GM10847 (cell line): ENCODE results near the gene KLHL22.

Experiments used
- POLR2A ChIP-seq: IDR thresholded peaks from 2 replicates; pipeline ENCODE4 v1.6.1; 2011; ENCODE audit not compliant: insufficient read length; ENCODE audit errors: extremely low read depth

Gene KLHL22

DNA sequence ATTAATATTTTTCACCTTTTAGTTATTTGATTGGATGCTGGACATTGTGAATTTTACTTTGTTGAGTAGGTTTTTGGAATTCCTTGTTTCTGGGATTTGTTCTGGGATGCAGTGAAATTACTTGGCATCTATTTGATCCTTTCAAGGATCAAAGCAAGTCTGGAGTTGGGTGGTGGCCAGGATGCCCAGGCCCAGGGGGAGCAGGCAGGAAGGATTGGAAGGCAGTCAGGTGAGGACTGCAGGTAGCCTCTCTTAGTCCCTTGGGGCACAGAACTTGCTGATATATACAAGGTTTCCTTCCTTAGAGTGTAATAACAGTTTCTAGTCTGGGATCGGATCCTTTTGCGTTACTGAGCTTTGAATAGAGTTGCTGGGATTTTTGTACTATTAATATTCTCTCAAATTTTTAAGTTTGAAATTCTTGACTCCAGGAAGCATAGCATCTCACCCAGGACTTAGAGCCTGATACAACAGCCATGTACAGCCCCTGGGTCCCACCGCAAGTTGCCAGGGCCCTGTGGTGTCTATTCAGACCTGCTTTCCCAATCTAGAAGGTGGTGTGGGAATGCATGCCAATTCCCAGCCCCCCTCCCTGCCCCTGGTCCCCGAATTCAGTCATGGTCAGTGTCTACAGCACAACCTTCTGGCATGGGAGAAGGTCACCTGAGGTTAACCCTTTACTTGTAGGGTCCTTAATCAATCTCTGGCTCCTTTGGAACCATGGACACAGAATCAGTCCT lies 95.6 kb downstream of the KLHL22 start:
- TF ChIP-seq POLR2A: no peak

GRCh38 chr22:20398420-20398819 lies 97.2 kb downstream of the KLHL22 start:
- TF ChIP-seq POLR2A: no peak

DNA sequence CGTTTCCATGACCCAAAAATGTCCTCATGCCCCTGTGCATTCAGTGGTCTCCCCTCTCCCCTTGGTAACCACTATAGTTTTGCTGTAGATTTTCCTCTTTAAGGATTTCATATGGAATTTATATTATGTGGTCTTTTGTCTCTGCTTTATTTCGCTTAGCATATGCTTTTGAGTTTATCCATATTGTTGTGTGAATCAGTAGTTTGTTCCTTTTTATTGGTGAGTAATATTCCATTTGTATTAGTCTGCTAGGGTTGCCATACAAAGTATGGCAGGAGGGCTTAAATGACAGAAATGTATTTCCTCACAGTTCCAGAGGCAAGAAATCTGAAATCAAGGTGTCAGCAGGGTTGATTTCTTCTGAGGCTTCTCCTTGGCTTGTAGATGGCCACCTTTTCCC lies 98.1 kb downstream of the KLHL22 start:
- no peak for TF ChIP-seq POLR2A

DNA sequence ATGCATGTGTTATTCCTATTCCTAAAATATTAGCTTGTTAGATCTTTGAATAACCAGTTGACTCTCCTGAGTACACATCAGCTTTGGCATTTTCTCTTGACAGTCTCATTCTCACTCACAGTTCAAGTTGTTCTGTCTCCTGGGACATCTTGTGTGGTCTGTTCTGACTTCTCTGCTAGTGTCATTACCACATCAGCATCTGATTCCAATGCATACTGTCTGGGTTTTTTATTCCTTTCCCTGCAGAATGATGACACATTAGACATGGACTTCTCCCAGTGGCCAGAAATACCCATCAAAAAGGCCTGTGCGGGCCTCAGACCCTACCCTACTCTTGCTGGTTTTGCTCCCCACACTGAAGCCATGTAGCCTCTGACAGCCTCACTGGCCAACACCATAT lies 99.0 kb downstream of the KLHL22 start:
- TF ChIP-seq POLR2A: no peak

- no peak for TF ChIP-seq POLR2A
These were observed 99.7 kb downstream of the KLHL22 start for GRCh38 chr22:20395907-20396287.

GRCh38 chr22:20395181-20395906 lies 100.3 kb downstream of the KLHL22 start:
- no peak for TF ChIP-seq POLR2A

- TF ChIP-seq POLR2A: peak; percentile 63
These were observed 101.7 kb downstream of the KLHL22 start, which contains the start of gene ZNF74 for GRCh38 chr22:20393705-20394476. Gene ZNF74, plus strand, starts transcription at chr22:20394151. Its CDS starts 478 bp downstream, at chr22:20394629.

DNA sequence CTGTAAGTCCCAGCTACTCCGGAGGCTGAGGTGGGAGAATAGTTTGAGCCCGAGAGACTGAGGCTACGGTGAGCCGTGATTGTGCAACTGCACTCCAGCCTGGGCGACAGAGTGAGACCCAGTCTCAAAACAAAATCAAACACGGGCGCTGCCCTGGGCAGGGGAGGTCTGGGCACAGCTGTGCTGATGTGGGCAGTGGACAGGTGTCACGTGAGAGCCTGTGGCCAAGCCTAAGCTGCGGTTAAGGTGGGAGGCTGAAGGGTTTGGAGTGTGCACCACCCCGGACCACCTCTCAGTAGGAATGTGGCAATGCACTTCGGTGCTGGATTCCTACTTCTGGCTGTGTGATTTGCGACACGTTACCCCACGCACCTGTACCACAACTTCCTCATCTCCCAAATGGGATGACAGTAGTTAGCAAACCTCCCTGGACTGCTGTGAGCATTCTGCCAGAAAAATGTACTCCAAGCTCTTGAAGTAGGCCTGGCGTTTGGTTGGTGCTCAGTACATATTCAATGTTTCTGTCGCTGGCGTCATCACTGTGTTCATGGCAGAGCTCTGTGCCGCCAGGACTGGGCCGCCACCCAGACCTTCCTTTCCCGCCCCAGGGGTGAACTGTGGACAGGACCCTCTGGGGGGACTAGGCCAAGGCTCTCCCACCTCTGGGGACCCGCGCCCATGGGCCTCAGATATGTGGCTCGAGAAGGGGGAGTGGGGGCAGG lies 102.5 kb downstream of the KLHL22 start:
- TF ChIP-seq POLR2A: no peak
